Brain microvascular endothelial cell (primary cell): ENCODE data around the gene ECPAS.
A peak's percentile ranks its signal among the peaks of the same experiment; 100 is the strongest.

Experiments used
- DNase-seq: peaks from one replicate; pipeline ENCODE4 v3.0.0-alpha.2; 2020
- H3K27ac ChIP-seq: fragments of 250-450 bp; sonication (Bioruptor Pico); 2 replicates; pipeline ENCODE4 v1.5.1; 2020; ENCODE audit warnings: mild to moderate bottlenecking, moderate library complexity
- H3K27me3 ChIP-seq: fragments of 250-450 bp; sonication (Bioruptor Pico); replicated peaks from 2 replicates; pipeline ENCODE4 v1.5.1; 2020; ENCODE audit warnings: mild to moderate bottlenecking
- H3K36me3 ChIP-seq: fragments of 250-450 bp; sonication (Bioruptor Pico); replicated peaks from 2 replicates; pipeline ENCODE4 v1.5.1; 2020; ENCODE audit warnings: mild to moderate bottlenecking
- H3K4me3 ChIP-seq: 2 replicates; pipeline ENCODE4 v1.5.1; 2011; ENCODE audit warnings: low read depth, mild to moderate bottlenecking, control low read depth, low read length, moderate library complexity
- CTCF ChIP-seq: IDR thresholded peaks from 2 replicates; pipeline ENCODE4 v1.5.1; 2011; ENCODE audit warnings: low read depth, mild to moderate bottlenecking, moderate library complexity, low read length, control low read depth, inconsistent platforms; ENCODE audit errors: missing control alignments
- in situ Hi-C: cut with HindIII; loops from 2 replicates; pipeline ENCODE4 v1.10.0; 2017; ENCODE audit warnings: low sequenced_read_pairs, low pct_ligation_motif_present

The ECPAS gene

DNA sequence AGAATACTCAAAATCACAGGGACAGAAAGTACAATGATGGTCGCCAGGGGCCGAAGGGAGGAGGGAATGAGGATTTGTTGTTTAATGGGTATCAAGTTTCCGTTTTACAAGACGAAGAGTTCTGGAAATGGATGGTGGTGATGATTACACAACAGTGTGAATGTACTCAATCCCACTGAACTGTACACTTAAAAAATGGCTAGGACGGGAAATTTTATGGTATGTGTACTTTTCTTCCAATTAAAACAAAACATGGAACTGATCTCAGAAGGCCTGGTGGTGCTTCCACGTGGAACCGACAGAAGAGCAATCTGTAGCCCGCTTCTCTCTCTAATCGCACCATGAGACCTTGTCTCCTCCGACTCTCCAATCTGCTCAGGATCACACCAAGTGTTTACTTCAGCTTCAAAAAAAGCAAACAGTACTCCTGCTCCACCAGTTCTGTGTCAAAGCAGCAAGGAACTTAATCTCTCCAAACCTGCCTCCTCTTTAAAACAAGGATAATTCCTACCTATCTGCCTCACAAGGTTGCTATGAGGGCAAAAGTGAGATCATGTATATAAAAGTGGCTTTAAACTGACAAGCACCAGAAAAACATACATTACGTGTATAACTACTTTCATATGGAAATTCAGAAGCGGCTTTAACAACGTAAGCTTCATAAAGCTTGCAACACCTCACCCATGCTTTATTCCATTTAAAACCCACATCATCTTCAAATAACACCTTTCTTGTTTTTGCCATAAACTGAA lies 2.1 kb downstream of the ECPAS start:
- peak overlapping the region; percentile 94 for H3K4me3 ChIP-seq
- peak; percentile 23 for DNase-seq
- no peaks in the 10 kb centered on the region for H3K36me3 ChIP-seq
- in situ Hi-C loops: no loop called here
- peak overlapping the region; percentile 2 for H3K27ac ChIP-seq
- H3K27me3 ChIP-seq: no peaks in the 10 kb centered on the region
- no peak for TF ChIP-seq CTCF

DNA sequence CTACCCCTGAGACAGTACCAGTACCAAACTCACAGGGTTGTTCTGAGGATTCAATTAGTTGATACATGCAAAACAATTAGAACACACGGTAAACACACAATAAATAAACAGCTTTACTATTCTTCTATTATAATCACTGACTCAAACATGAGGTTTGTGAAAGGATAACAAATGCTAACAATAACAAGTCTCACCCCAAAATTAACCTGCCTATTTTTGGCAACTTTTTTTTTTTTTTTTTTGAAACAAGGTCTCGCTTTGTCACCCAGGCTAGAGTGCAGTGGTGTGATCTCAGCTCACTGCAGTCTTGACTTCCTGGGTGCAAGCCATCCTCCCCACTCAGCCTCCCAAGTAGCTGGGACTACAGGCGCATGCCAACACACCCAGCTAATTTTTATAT lies 6.5 kb downstream of the ECPAS start:
- H3K27me3 ChIP-seq: no peaks in the 10 kb centered on the region
- no peak overlapping the region for H3K27ac ChIP-seq
- no peaks in the 10 kb centered on the region for H3K36me3 ChIP-seq
- no peak for TF ChIP-seq CTCF
- no peak for DNase-seq
- no peak overlapping the region for H3K4me3 ChIP-seq
- in situ Hi-C loops: no loop called here

DNA sequence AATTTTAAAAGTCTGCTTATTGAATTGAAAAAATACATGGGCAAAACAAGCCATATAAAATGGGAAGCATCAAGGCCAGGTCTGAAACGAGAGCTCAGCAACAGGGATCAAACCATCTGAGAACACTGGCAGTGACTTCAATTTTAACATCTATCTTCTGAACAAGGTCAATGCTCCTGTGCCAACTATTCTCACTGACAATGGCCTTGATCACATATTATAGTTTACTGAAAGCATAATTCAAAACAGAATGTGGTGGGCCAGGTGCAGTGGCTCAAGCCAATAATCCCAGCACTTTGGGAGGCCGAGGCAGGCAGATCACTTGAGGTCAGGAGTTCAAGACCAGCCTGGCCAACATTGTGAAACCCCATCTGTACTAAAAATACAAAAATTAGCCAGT lies 9.0 kb downstream of the ECPAS start:
- no peak overlapping the region for H3K4me3 ChIP-seq
- H3K36me3 ChIP-seq: no peaks in the 10 kb centered on the region
- H3K27me3 ChIP-seq: no peaks in the 10 kb centered on the region
- no peak for TF ChIP-seq CTCF
- DNase-seq: no peak
- in situ Hi-C loops: no loop called here
- no peak overlapping the region for H3K27ac ChIP-seq

DNA sequence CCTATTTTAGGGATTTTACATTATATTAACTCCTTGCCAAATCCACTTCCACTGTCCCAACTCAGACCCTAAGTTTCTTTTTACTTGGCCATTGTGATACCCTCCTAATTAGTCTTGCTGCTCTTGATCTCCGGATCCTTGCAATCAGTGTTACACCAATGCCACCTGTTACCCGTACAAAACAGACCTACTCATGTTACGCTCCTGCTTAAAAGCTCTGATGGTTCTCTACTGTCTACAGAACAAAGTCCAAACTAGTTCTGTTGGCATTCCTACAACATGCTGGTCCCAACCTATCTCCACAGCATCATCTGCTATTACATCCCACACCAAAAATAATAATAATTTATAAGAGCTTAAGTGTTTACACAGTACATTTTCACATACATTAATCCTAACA lies 9.8 kb downstream of the ECPAS start:
- in situ Hi-C loops: no loop called here

DNA sequence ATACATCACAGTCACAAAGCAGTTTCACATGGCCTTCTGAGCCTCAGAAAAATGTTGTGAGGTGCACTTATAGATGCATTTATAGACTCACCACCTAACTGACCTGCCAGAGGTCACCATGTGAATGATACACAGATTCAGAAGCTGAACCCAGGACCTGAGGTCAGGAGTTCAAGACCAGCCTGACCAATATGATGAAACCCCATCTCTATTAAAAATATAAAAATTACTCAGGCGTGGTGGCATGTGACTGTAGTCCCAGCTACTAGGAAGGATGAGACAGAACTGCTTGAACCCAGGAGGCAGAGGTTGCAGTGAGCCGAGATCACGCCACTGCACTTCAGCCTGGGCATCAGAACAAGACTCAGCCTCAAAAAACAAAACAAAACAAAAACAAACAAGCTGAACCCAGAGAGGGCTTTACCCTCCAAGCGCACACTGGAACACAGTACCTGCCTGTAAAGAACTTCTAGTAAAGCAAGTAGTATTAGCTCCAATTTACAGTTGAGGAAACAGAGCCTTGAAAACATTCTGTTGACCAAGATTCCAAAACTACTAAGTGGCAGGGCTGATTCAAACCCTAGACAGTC lies 16.3 kb downstream of the ECPAS start:
- Histone ChIP-seq H3K36me3 (no peaks in the 10 kb centered on the region), H3K4me3 (no peak overlapping the region), H3K27me3 (no peaks in the 10 kb centered on the region), H3K27ac (no peak overlapping the region)
- in situ Hi-C loops: no loop called here
- DNase-seq: no peak
- no peak for TF ChIP-seq CTCF

More for the DNA sequence above, 9.8 kb downstream of the ECPAS start:
- DNase-seq: no peak
- Histone ChIP-seq H3K27ac (no peak overlapping the region), H3K36me3 (no peaks in the 10 kb centered on the region), H3K4me3 (no peak overlapping the region), H3K27me3 (no peaks in the 10 kb centered on the region)
- TF ChIP-seq CTCF: no peak
